Nephron (organoid): ENCODE data around the gene PTPRG.

ENCODE experiments used
- H3K27ac Mint-ChIP-seq, 3 experiments: 2 replicates each; pipeline ENCODE4 v1.8.0; 2020; ENCODE audit warnings: mixed read lengths in 3 of 3, mild to moderate bottlenecking in 2 of 3, moderate library complexity in 1 of 3
- H3K27me3 Mint-ChIP-seq: 2 replicates; pipeline ENCODE4 v1.8.0; 2021; ENCODE audit warnings: low read depth, mild to moderate bottlenecking, moderate library complexity, mixed read lengths
- H3K36me3 Mint-ChIP-seq: 2 replicates; pipeline ENCODE4 v1.8.0; 2020; ENCODE audit warnings: low read depth, mixed read lengths
- H3K4me1 Mint-ChIP-seq: 2 replicates; pipeline ENCODE4 v1.8.0; 2020; ENCODE audit warnings: mixed read lengths
- H3K4me3 Mint-ChIP-seq, 3 experiments: 2 replicates each; pipeline ENCODE4 v1.8.0; 2020; ENCODE audit warnings: mild to moderate bottlenecking in 3 of 3, mixed read lengths in 3 of 3, moderate library complexity in 2 of 3
- H3K9me3 Mint-ChIP-seq: 2 replicates; pipeline ENCODE4 v1.8.0; 2020; ENCODE audit warnings: mixed read lengths
- CTCF ChIP-seq, 3 experiments: fragments of 200-600 bp; sonication (generic); IDR thresholded peaks; one replicate each; pipeline ENCODE4 v1.5.0; 2021; ENCODE audit warnings: antibody characterized with exemption in 3 of 3; ENCODE audit not compliant: unreplicated experiment in 3 of 3

The PTPRG gene

GRCh38 chr3:61772456-61772855, 211.1 kb downstream of the PTPRG start:
- H3K4me3 Mint-ChIP-seq, result no peak overlapping the region
- H3K9me3 Mint-ChIP-seq, result no peaks in the 10 kb centered on the region
- no peaks in the 10 kb centered on the region for H3K27me3 Mint-ChIP-seq
- no peaks in the 10 kb centered on the region for H3K36me3 Mint-ChIP-seq
- peaks cover 12% of the 10 kb centered on the region for H3K4me1 Mint-ChIP-seq
- no peak overlapping the region for H3K27ac Mint-ChIP-seq
- no peak for TF ChIP-seq CTCF (IDR thresholded peaks at IDR 0.05; ENCODE audit: unreplicated experiment in 3 of 3)

GRCh38 chr3:61774279-61774890, 213.0 kb downstream of the PTPRG start:
- Mint-ChIP-seq H3K4me3 (no peak overlapping the region), H3K9me3 (no peaks in the 10 kb centered on the region), H3K36me3 (no peaks in the 10 kb centered on the region), H3K27me3 (no peaks in the 10 kb centered on the region), H3K27ac (no peak overlapping the region), H3K4me1 (peaks cover 14% of the 10 kb centered on the region)
- no peak for TF ChIP-seq CTCF (IDR thresholded peaks at IDR 0.05; ENCODE audit: unreplicated experiment in 3 of 3)

GRCh38 chr3:61776390-61776789, 215.0 kb downstream of the PTPRG start:
- Mint-ChIP-seq H3K9me3 (no peaks in the 10 kb centered on the region), H3K27me3 (no peaks in the 10 kb centered on the region), H3K36me3 (no peaks in the 10 kb centered on the region), H3K4me3 (no peak overlapping the region), H3K4me1 (peaks cover 17% of the 10 kb centered on the region), H3K27ac (peak overlapping the region in 1 of 3 experiments; percentile 69)
- no peak for TF ChIP-seq CTCF (IDR thresholded peaks at IDR 0.05; ENCODE audit: unreplicated experiment in 3 of 3)

- TF ChIP-seq CTCF (IDR thresholded peaks at IDR 0.05; ENCODE audit: unreplicated experiment in 3 of 3), result no peak
- H3K27me3 Mint-ChIP-seq, result no peaks in the 10 kb centered on the region
- H3K27ac Mint-ChIP-seq, result peak overlapping the region; percentile 12 to 83 (median 13)
- peaks cover 17% of the 10 kb centered on the region for H3K4me1 Mint-ChIP-seq
- no peaks in the 10 kb centered on the region for H3K36me3 Mint-ChIP-seq
- no peak overlapping the region for H3K4me3 Mint-ChIP-seq
- H3K9me3 Mint-ChIP-seq, result no peaks in the 10 kb centered on the region
These were observed 216.1 kb downstream of the PTPRG start for GRCh38 chr3:61777483-61777882.

- Mint-ChIP-seq H3K9me3 (no peaks in the 10 kb centered on the region), H3K27me3 (no peaks in the 10 kb centered on the region), H3K36me3 (no peaks in the 10 kb centered on the region), H3K27ac (no peak overlapping the region), H3K4me3 (no peak overlapping the region), H3K4me1 (peaks cover 17% of the 10 kb centered on the region)
- no peak for TF ChIP-seq CTCF (IDR thresholded peaks at IDR 0.05; ENCODE audit: unreplicated experiment in 3 of 3)
These were observed 216.7 kb downstream of the PTPRG start for GRCh38 chr3:61778095-61778494.

GRCh38 chr3:61780016-61780415, 218.6 kb downstream of the PTPRG start:
- H3K27me3 Mint-ChIP-seq, result no peaks in the 10 kb centered on the region
- no peaks in the 10 kb centered on the region for H3K36me3 Mint-ChIP-seq
- H3K4me1 Mint-ChIP-seq, result peaks cover 17% of the 10 kb centered on the region
- no peak overlapping the region for H3K27ac Mint-ChIP-seq
- H3K9me3 Mint-ChIP-seq, result no peaks in the 10 kb centered on the region
- no peak overlapping the region for H3K4me3 Mint-ChIP-seq
- TF ChIP-seq CTCF (IDR thresholded peaks at IDR 0.05; ENCODE audit: unreplicated experiment in 3 of 3), result no peak
